NB4 (cell line): Measurements from ENCODE around the gene CD209.

Experiments
- MYC ChIP-seq: IDR thresholded peaks from 2 replicates; pipeline ENCODE4 v1.6.1; 2011; ENCODE audit warnings: low read depth, low read length
- POLR2A ChIP-seq: IDR thresholded peaks from 2 replicates; pipeline ENCODE4 v1.6.1; 2011; ENCODE audit warnings: mild to moderate bottlenecking; ENCODE audit not compliant: insufficient read length; ENCODE audit errors: extremely low read depth
- TF ChIP-seq, protein P1 (sequence below): IDR thresholded peaks from one replicate; pipeline ENCODE4 v1.5.1; 2012; ENCODE audit warnings: low read depth, low read length
- TF ChIP-seq, protein P2 (sequence below): IDR thresholded peaks from 2 replicates; pipeline ENCODE4 v1.6.1; 2011; ENCODE audit warnings: low read depth, low read length

DNA sequence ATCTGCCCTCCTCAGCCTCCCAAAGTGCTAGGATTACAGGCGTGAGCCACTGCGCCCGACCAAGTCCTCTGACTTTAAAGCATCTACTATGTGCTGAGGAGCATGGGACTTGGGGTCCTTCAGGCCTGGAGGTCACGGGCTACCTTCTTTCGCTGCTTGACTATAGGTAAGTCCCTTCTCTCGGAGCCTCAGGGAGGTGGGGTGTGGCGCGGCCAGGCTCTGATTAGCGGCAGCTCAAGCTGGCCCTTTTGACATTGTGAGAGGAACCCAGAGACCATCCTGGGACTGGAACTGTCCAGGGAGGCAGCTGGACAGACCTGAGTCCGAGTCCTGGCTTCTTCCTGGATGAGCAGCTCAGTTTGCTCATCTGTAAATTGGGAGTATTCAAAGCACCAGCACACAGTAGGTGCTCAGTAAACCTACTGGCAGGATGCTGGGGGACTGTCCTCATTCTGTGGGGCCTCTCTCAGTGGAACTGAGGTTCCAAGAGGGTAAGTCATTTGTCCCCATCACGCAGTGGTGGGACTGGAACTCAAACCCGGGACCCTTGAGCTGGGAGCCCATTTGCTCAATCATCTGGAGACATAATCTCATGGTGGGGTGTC, 46.2 kb downstream of the CD209 start:
- TF ChIP-seq, protein P1, sequence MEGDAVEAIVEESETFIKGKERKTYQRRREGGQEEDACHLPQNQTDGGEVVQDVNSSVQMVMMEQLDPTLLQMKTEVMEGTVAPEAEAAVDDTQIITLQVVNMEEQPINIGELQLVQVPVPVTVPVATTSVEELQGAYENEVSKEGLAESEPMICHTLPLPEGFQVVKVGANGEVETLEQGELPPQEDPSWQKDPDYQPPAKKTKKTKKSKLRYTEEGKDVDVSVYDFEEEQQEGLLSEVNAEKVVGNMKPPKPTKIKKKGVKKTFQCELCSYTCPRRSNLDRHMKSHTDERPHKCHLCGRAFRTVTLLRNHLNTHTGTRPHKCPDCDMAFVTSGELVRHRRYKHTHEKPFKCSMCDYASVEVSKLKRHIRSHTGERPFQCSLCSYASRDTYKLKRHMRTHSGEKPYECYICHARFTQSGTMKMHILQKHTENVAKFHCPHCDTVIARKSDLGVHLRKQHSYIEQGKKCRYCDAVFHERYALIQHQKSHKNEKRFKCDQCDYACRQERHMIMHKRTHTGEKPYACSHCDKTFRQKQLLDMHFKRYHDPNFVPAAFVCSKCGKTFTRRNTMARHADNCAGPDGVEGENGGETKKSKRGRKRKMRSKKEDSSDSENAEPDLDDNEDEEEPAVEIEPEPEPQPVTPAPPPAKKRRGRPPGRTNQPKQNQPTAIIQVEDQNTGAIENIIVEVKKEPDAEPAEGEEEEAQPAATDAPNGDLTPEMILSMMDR = no peak
- TF ChIP-seq POLR2A (no peak), MYC (no peak)
- TF ChIP-seq, protein P2, sequence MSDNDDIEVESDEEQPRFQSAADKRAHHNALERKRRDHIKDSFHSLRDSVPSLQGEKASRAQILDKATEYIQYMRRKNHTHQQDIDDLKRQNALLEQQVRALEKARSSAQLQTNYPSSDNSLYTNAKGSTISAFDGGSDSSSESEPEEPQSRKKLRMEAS = no peak
